Osteoblast (primary cell): ENCODE data around the gene PALD1. TPM values are rescaled to one million over a fixed set of nuclear protein-coding genes. Genes with fewer than 3 reads are reported as not detected.

Source experiments
- DNase-seq: peaks from one replicate; pipeline ENCODE4 v3.0.0; 2011; ENCODE audit warnings: low spot score, mixed read lengths; ENCODE audit not compliant: insufficient read length; ENCODE audit errors: missing footprints
- H2AFZ ChIP-seq: 2 replicates; pipeline ENCODE4 v1.6.0; 2011; ENCODE audit warnings: mild to moderate bottlenecking, low read length
- H3K27ac ChIP-seq: 2 replicates; pipeline ENCODE4 v1.5.1; 2011; ENCODE audit warnings: mild to moderate bottlenecking, low read depth, low read length, moderate library complexity
- H3K27me3 ChIP-seq: 2 replicates; pipeline ENCODE4 v1.6.0; 2012; ENCODE audit warnings: mild to moderate bottlenecking, control low read depth, inconsistent platforms, low read length, moderate library complexity; ENCODE audit not compliant: insufficient read depth
- H3K36me3 ChIP-seq: 2 replicates; pipeline ENCODE4 v1.5.1; 2011; ENCODE audit warnings: mild to moderate bottlenecking, low read length, control low read depth, moderate library complexity; ENCODE audit not compliant: insufficient read depth
- H3K4me1 ChIP-seq: 2 replicates; pipeline ENCODE4 v1.5.1; 2011; ENCODE audit warnings: mild to moderate bottlenecking, low read length, control low read depth, moderate library complexity; ENCODE audit not compliant: insufficient read depth
- H3K4me2 ChIP-seq: 2 replicates; pipeline ENCODE4 v1.6.0; 2011; ENCODE audit warnings: mild to moderate bottlenecking, low read length; ENCODE audit not compliant: insufficient read depth
- H3K4me3 ChIP-seq: fragments of 200-600 bp; sonication (generic); 3 replicates; pipeline ENCODE4 v1.5.1; 2012; ENCODE audit warnings: mild to moderate bottlenecking, low read length, inconsistent platforms; ENCODE audit not compliant: insufficient read depth
- H3K79me2 ChIP-seq: 2 replicates; pipeline ENCODE4 v1.6.0; 2012; ENCODE audit warnings: mild to moderate bottlenecking, low read length, control low read depth, inconsistent platforms; ENCODE audit not compliant: insufficient read depth
- H3K9me3 ChIP-seq: 2 replicates; pipeline ENCODE4 v1.5.1; 2011; ENCODE audit warnings: low read depth, low read length, control low read depth
- H4K20me1 ChIP-seq: 2 replicates; pipeline ENCODE4 v1.6.0; 2012; ENCODE audit warnings: mild to moderate bottlenecking, low read length, control low read depth; ENCODE audit not compliant: insufficient read depth
- CTCF ChIP-seq: IDR thresholded peaks from 2 replicates; pipeline ENCODE4 v1.5.1; 2011; ENCODE audit warnings: mild to moderate bottlenecking, low read depth, low read length, moderate library complexity; ENCODE audit errors: extremely low read depth
- total RNA-seq: library from RNA; depleted of rRNA; stranded (reverse); fragments of >200 nt; gene quantifications from 2 replicates; pipeline ENCODE4 v1.2.3, GENCODE V29; 2012

Gene PALD1
- total RNA-seq, 1 donor, result under 0.01 TPM

- Histone ChIP-seq H3K4me3 (no peak overlapping the region), H3K4me1 (no peaks in the 10 kb centered on the region), H3K36me3 (no peaks in the 10 kb centered on the region), H3K27ac (no peak overlapping the region), H3K4me2 (no peak overlapping the region), H3K79me2 (no peaks in the 10 kb centered on the region), H3K27me3 (peaks cover 15% of the 10 kb centered on the region), H4K20me1 (no peaks in the 10 kb centered on the region), H2AFZ (no peak overlapping the region), H3K9me3 (no peaks in the 10 kb centered on the region)
- no peak for DNase-seq
- no peak for TF ChIP-seq CTCF
Observed at GRCh38 chr10:70587045-70587658, 108.6 kb downstream of the PALD1 start.

GRCh38 chr10:70588255-70588654 lies 109.7 kb downstream of the PALD1 start:
- H3K4me2 ChIP-seq, result no peak overlapping the region
- no peak overlapping the region for H2AFZ ChIP-seq
- H3K4me3 ChIP-seq, result no peak overlapping the region
- DNase-seq, result no peak
- H3K9me3 ChIP-seq, result no peaks in the 10 kb centered on the region
- H3K27me3 ChIP-seq, result peaks cover 15% of the 10 kb centered on the region
- no peaks in the 10 kb centered on the region for H3K79me2 ChIP-seq
- no peak overlapping the region for H3K27ac ChIP-seq
- no peaks in the 10 kb centered on the region for H3K4me1 ChIP-seq
- H3K36me3 ChIP-seq, result no peaks in the 10 kb centered on the region
- no peak for TF ChIP-seq CTCF
- H4K20me1 ChIP-seq, result no peaks in the 10 kb centered on the region

GRCh38 chr10:70588859-70589570 lies 110.4 kb downstream of the PALD1 start:
- H3K27me3 ChIP-seq, result peaks cover 20% of the 10 kb centered on the region
- H3K27ac ChIP-seq, result no peak overlapping the region
- H3K36me3 ChIP-seq, result no peaks in the 10 kb centered on the region
- no peak overlapping the region for H3K4me3 ChIP-seq
- no peaks in the 10 kb centered on the region for H3K79me2 ChIP-seq
- DNase-seq, result no peak
- H3K9me3 ChIP-seq, result no peaks in the 10 kb centered on the region
- H3K4me1 ChIP-seq, result no peaks in the 10 kb centered on the region
- H2AFZ ChIP-seq, result no peak overlapping the region
- H4K20me1 ChIP-seq, result no peaks in the 10 kb centered on the region
- no peak overlapping the region for H3K4me2 ChIP-seq
- no peak for TF ChIP-seq CTCF
